Mesenchymal stem cell (in vitro differentiated cells and primary cell): ENCODE measurements around the gene SVIP.

Experiments
- DNase-seq: peaks from one replicate; pipeline ENCODE4 v3.0.0-alpha.2; 2013
- H2AFZ ChIP-seq: one replicate; pipeline ENCODE4 v1.6.1; 2013; ENCODE audit warnings: low read depth, mild to moderate bottlenecking, control low read depth, inconsistent platforms, low read length, moderate library complexity
- H2AK5ac ChIP-seq: 2 replicates; pipeline ENCODE4 v1.6.1; 2013; ENCODE audit warnings: low read length, moderate library complexity, mild to moderate bottlenecking, inconsistent platforms; ENCODE audit not compliant: severe bottlenecking
- H2BK120ac ChIP-seq: one replicate; pipeline ENCODE4 v1.6.1; 2013; ENCODE audit warnings: low read depth, mild to moderate bottlenecking, inconsistent platforms, low read length, moderate library complexity
- H2BK12ac ChIP-seq, 2 experiments: one replicate each; pipeline ENCODE4 v1.6.1; 2013; ENCODE audit warnings: inconsistent platforms in 2 of 2, low read length in 2 of 2, mild to moderate bottlenecking in 2 of 2, moderate library complexity in 2 of 2, control low read depth in 1 of 2
- H2BK15ac ChIP-seq: one replicate; pipeline ENCODE4 v1.6.1; 2013; ENCODE audit warnings: mild to moderate bottlenecking, low read depth, inconsistent platforms; ENCODE audit not compliant: poor library complexity, severe bottlenecking
- H2BK5ac ChIP-seq: 2 replicates; pipeline ENCODE4 v1.6.1; 2013; ENCODE audit warnings: low read depth, mild to moderate bottlenecking, low read length, control low read depth, inconsistent platforms; ENCODE audit not compliant: poor library complexity, severe bottlenecking
- H3K14ac ChIP-seq, 2 experiments: one replicate each; pipeline ENCODE4 v1.6.1; 2013; ENCODE audit warnings: inconsistent platforms in 2 of 2, low read length in 2 of 2, control low read depth in 1 of 2, mild to moderate bottlenecking in 1 of 2, moderate library complexity in 1 of 2
- H3K18ac ChIP-seq, 2 experiments: one replicate each; pipeline ENCODE4 v1.6.1; 2013; ENCODE audit warnings: inconsistent platforms in 2 of 2, low read length in 2 of 2, control low read depth in 1 of 2, low read depth in 1 of 2, mild to moderate bottlenecking in 1 of 2
- H3K23ac ChIP-seq, 2 experiments: one replicate each; pipeline ENCODE4 v1.6.1; 2013; ENCODE audit warnings: inconsistent platforms in 2 of 2, low read length in 2 of 2, mild to moderate bottlenecking in 2 of 2, moderate library complexity in 2 of 2, control low read depth in 1 of 2
- H3K27ac ChIP-seq: 2 replicates; pipeline ENCODE4 v1.5.1; 2013; ENCODE audit warnings: mild to moderate bottlenecking, moderate library complexity, low read length, control low read depth, inconsistent platforms; ENCODE audit not compliant: poor library complexity, severe bottlenecking
- H3K27me3 ChIP-seq, 2 experiments: 2 replicates each; pipeline versions ENCODE4 v1.6.1 to v1.7.0; 2013; ENCODE audit warnings: low read length in 2 of 2, mild to moderate bottlenecking in 2 of 2, moderate library complexity in 2 of 2, control low read depth in 1 of 2, inconsistent platforms in 1 of 2; ENCODE audit not compliant: control insufficient read depth in 1 of 2, insufficient read depth in 1 of 2
- H3K36me3 ChIP-seq, 2 experiments: 2 replicates each; pipeline versions ENCODE4 v1.6.1 to v1.7.0; 2013; ENCODE audit warnings: low read length in 2 of 2, control low read depth in 1 of 2, inconsistent platforms in 1 of 2, low read depth in 1 of 2, mild to moderate bottlenecking in 1 of 2; ENCODE audit not compliant: insufficient read depth in 2 of 2, control insufficient read depth in 1 of 2
- H3K4ac ChIP-seq, 2 experiments: one replicate each; pipeline ENCODE4 v1.6.1; 2013; ENCODE audit warnings: inconsistent platforms in 2 of 2, low read length in 2 of 2, mild to moderate bottlenecking in 2 of 2, moderate library complexity in 2 of 2, control low read depth in 1 of 2, low read depth in 1 of 2
- H3K4me1 ChIP-seq: 2 replicates; pipeline ENCODE4 v1.6.1; 2013; ENCODE audit warnings: low read depth, low read length, control low read depth; ENCODE audit not compliant: control insufficient read depth, insufficient read depth
- H3K4me2 ChIP-seq: 2 replicates; pipeline ENCODE4 v1.6.1; 2013; ENCODE audit warnings: low read length, mild to moderate bottlenecking, inconsistent platforms; ENCODE audit not compliant: poor library complexity, severe bottlenecking
- H3K4me3 ChIP-seq, 2 experiments: 2 replicates each; pipeline versions ENCODE4 v1.5.1 to v1.7.0; 2013; ENCODE audit warnings: low read length in 2 of 2, mild to moderate bottlenecking in 2 of 2, control low read depth in 1 of 2, low read depth in 1 of 2; ENCODE audit not compliant: insufficient read depth in 1 of 2
- H3K79me1 ChIP-seq: replicated peaks from 2 replicates; pipeline ENCODE4 v1.6.1; 2013; ENCODE audit warnings: mild to moderate bottlenecking, control low read depth, low read length, inconsistent platforms; ENCODE audit not compliant: poor library complexity, severe bottlenecking
- H3K9ac ChIP-seq: 2 replicates; pipeline ENCODE4 v1.7.0; 2013; ENCODE audit warnings: mild to moderate bottlenecking, low read length, moderate library complexity
- H3K9me3 ChIP-seq: 2 replicates; pipeline ENCODE4 v1.7.0; 2013; ENCODE audit warnings: mild to moderate bottlenecking, low read length; ENCODE audit not compliant: control insufficient read depth
- H4K8ac ChIP-seq: one replicate; pipeline ENCODE4 v1.6.1; 2013; ENCODE audit warnings: inconsistent platforms, mild to moderate bottlenecking, low read length, moderate library complexity
- H4K91ac ChIP-seq: one replicate; pipeline ENCODE4 v1.6.1; 2013; ENCODE audit warnings: mild to moderate bottlenecking, low read length, inconsistent platforms
- WGBS: methylation state at CpG from one replicate; pipeline ENCODE4 v1.1.7; 2013; ENCODE audit warnings: mixed read lengths; 5-methylcytosine and 5-hydroxymethylcytosine counted together

The SVIP gene

DNA sequence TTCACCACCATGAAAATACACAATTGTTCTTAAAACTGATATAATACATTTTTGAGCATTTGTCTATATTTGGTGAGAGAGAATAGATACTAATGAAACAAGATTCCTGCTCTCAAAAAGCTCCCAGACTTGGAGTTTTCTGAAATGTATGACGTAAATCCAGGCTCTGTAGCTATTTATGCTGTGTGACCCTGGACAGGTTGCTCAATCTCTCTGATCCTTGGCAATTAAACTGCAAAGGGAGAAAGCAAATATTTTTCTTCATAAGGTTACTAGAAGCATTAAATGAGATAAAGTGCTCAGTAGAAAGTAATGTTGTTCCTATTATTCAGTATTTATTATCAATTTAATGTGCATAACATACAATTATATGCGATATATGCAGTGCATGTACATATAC is 42.5 kb downstream of the SVIP start:
- H3K23ac ChIP-seq = no peak overlapping the region
- H3K4me3 ChIP-seq = no peak overlapping the region
- 100% methylated on average over 1 of the region's 2 CpGs for WGBS
- H2AK5ac ChIP-seq = no peak overlapping the region
- no peak overlapping the region for H4K8ac ChIP-seq
- H3K14ac ChIP-seq = no peak overlapping the region
- no peaks in the 10 kb centered on the region for H3K36me3 ChIP-seq
- H3K4ac ChIP-seq = no peak overlapping the region
- H2AFZ ChIP-seq = no peak overlapping the region
- H3K4me1 ChIP-seq = no peaks in the 10 kb centered on the region
- H3K18ac ChIP-seq = no peak overlapping the region
- no peak overlapping the region for H2BK15ac ChIP-seq
- DNase-seq = no peak
- no peaks in the 10 kb centered on the region for H3K9me3 ChIP-seq
- no peak overlapping the region for H4K91ac ChIP-seq
- peaks cover 0 to 5% of the 10 kb centered on the region in 2 experiments for H3K27me3 ChIP-seq
- no peak overlapping the region for H3K4me2 ChIP-seq
- no peaks in the 10 kb centered on the region for H3K79me1 ChIP-seq
- no peak overlapping the region for H2BK120ac ChIP-seq
- no peak overlapping the region for H3K9ac ChIP-seq
- no peak overlapping the region for H2BK12ac ChIP-seq
- no peak overlapping the region for H2BK5ac ChIP-seq
- no peak overlapping the region for H3K27ac ChIP-seq

DNA sequence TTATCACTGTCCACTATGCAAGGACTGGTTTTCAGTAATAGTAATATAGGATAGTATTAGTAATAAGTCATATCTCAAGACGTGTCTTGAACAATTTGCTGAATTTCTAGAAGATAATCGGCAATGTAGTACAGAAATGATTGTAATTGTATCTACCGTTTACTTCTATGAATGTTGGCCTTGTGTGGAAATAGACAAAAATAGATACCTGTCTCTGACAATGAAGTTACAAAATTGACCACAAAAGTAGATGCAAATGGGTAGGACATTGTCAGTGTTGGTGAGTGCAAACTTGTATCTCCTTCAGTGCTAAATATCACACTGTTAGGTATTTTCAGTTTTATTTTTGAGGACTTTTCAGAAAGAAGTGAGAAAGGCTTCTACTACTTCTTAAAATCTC is 43.1 kb downstream of the SVIP start:
- no peak overlapping the region for H3K23ac ChIP-seq
- no peaks in the 10 kb centered on the region for H3K4me1 ChIP-seq
- no peaks in the 10 kb centered on the region for H3K79me1 ChIP-seq
- H2AFZ ChIP-seq = no peak overlapping the region
- H2BK12ac ChIP-seq = no peak overlapping the region
- H4K91ac ChIP-seq = no peak overlapping the region
- no peak overlapping the region for H3K9ac ChIP-seq
- H2BK5ac ChIP-seq = no peak overlapping the region
- WGBS = 92% methylated on average over 3 of the region's 3 CpGs
- no peaks in the 10 kb centered on the region for H3K9me3 ChIP-seq
- no peak overlapping the region for H4K8ac ChIP-seq
- no peak for DNase-seq
- no peak overlapping the region for H2AK5ac ChIP-seq
- H3K4me3 ChIP-seq = no peak overlapping the region
- H3K27me3 ChIP-seq = peaks cover 0 to 5% of the 10 kb centered on the region in 2 experiments
- no peak overlapping the region for H2BK15ac ChIP-seq
- no peak overlapping the region for H3K14ac ChIP-seq
- H3K18ac ChIP-seq = no peak overlapping the region
- no peak overlapping the region for H3K4me2 ChIP-seq
- H3K27ac ChIP-seq = no peak overlapping the region
- no peak overlapping the region for H3K4ac ChIP-seq
- H2BK120ac ChIP-seq = no peak overlapping the region
- no peaks in the 10 kb centered on the region for H3K36me3 ChIP-seq

DNA sequence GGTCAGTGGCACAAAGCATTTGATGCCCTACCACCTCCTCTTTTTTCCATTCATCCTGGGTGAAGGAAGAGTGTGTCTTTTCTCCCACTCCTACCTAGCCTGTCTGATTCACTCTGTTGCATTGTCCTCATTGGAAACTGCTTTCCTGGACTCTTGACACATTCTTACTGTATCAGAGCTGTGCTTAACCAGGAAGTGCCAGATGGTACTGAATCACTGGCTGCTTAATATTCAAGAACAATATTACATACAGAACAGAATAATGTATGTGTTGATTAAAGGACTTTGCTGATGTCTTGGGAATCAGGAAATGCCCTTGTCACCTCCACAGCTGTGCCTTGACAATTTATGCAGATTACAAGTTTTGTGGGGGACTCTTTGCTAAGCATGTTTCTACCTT is 44.4 kb downstream of the SVIP start:
- Histone ChIP-seq H3K9me3 (no peaks in the 10 kb centered on the region), H4K8ac (no peak overlapping the region), H2AK5ac (no peak overlapping the region), H2BK120ac (no peak overlapping the region), H3K9ac (no peak overlapping the region), H2BK5ac (no peak overlapping the region), H3K36me3 (no peaks in the 10 kb centered on the region), H3K23ac (no peak overlapping the region), H3K4me1 (no peaks in the 10 kb centered on the region), H2BK12ac (no peak overlapping the region), H3K18ac (no peak overlapping the region), H4K91ac (no peak overlapping the region), H3K27ac (no peak overlapping the region), H3K14ac (no peak overlapping the region), H2BK15ac (no peak overlapping the region), H2AFZ (no peak overlapping the region), H3K4me3 (no peak overlapping the region), H3K79me1 (no peaks in the 10 kb centered on the region), H3K4ac (no peak overlapping the region), H3K27me3 (peaks cover 0 to 5% of the 10 kb centered on the region in 2 experiments), H3K4me2 (no peak overlapping the region)
- DNase-seq = no peak

DNA sequence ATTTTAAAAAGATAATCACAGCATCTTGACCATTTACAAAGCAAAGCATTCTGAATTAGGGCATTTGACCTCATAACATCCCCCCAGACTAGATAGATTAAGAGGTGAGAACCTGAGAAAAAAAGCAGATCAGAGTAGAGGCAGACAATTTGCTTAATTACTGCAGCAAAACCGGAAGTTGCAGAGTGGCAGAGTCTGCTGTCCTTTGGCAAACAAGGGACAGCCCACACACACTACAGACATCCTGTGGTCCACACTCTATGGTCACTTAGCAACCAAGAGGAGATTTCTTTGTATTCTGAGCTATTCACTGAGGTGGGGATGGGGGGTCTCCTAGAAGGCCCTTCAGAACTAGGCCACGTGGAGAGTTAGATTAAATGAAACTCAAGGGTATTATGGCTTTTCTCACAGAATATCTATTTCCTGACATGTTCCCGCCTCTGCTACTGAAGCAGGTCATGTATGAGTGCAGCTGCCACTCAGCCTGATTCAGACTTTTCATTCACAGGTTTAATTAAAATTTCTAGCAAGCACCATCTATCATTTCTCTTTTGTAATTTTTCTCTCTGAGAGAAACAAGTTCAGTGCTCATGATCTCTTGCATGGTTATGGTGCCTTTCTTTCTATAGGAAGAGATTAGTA is 48.5 kb downstream of the SVIP start:
- H3K18ac ChIP-seq = no peak overlapping the region
- DNase-seq = no peak
- H3K4me1 ChIP-seq = no peaks in the 10 kb centered on the region
- H2AK5ac ChIP-seq = no peak overlapping the region
- H4K91ac ChIP-seq = no peak overlapping the region
- no peak overlapping the region for H2AFZ ChIP-seq
- H3K9ac ChIP-seq = no peak overlapping the region
- H2BK5ac ChIP-seq = no peak overlapping the region
- no peak overlapping the region for H2BK120ac ChIP-seq
- no peak overlapping the region for H4K8ac ChIP-seq
- no peak overlapping the region for H3K27ac ChIP-seq
- WGBS = 59% methylated on average over 3 of the region's 3 CpGs
- no peak overlapping the region for H2BK12ac ChIP-seq
- H3K36me3 ChIP-seq = no peaks in the 10 kb centered on the region
- H3K27me3 ChIP-seq = peaks cover 0 to 5% of the 10 kb centered on the region in 2 experiments
- no peak overlapping the region for H3K23ac ChIP-seq
- H2BK15ac ChIP-seq = no peak overlapping the region
- no peak overlapping the region for H3K14ac ChIP-seq
- no peak overlapping the region for H3K4me3 ChIP-seq
- H3K9me3 ChIP-seq = no peaks in the 10 kb centered on the region
- no peak overlapping the region for H3K4me2 ChIP-seq
- no peaks in the 10 kb centered on the region for H3K79me1 ChIP-seq
- no peak overlapping the region for H3K4ac ChIP-seq
